Left lung (tissue), 10 donors: ENCODE measurements around the gene POU2F3. TPM values are rescaled to one million over a fixed set of nuclear protein-coding genes. Genes with fewer than 3 reads are reported as not detected.

Experiments
- ATAC-seq: fragments of 200-7000 bp; cut with Tn5 transposase; one replicate; pipeline ENCODE4 v1.9.1; 2020; ENCODE audit warnings: moderate library complexity
- DNase-seq, 4 donors: peaks; one replicate each; pipeline ENCODE4 v3.0.0-alpha.2; 2013 to 2020
- H3K27ac ChIP-seq, 2 donors: fragments of 200-600 bp; sonication (generic) in 1 of 2; one replicate each; pipeline versions ENCODE4 v1.5.0 to v1.8.0; 2020 to 2021
- H3K27me3 ChIP-seq, 2 donors: fragments of 200-600 bp; sonication (generic) in 1 of 2; one replicate each; pipeline versions ENCODE4 v1.5.0 to v1.8.0; 2020 to 2021
- H3K36me3 ChIP-seq, 2 donors: fragments of 200-600 bp; sonication (generic) in 1 of 2; one replicate each; pipeline versions ENCODE4 v1.5.0 to v1.8.0; 2020 to 2021
- H3K4me1 ChIP-seq, 2 donors: fragments of 200-600 bp; one replicate each; pipeline ENCODE4 v1.8.0; 2021
- H3K4me3 ChIP-seq, 2 donors: fragments of 200-600 bp; sonication (generic) in 1 of 2; one replicate each; pipeline versions ENCODE4 v1.5.0 to v1.8.0; 2020 to 2021; ENCODE audit warnings: mild to moderate bottlenecking in 1 of 2
- H3K9me3 ChIP-seq, 2 donors: fragments of 200-600 bp; sonication (generic) in 1 of 2; one replicate each; pipeline versions ENCODE4 v1.5.0 to v1.8.0; 2020 to 2021
- intact Hi-C, 2 donors: fragments of 100-400 bp; cut with DNase I; formaldehyde crosslinking; loops; one replicate each; pipeline versions ENCODE4 v1.11.2 to v1.14.2; 2022
- polyA plus RNA-seq, 6 donors: library from polyadenylated mRNA; unstranded; fragments of 120-200 nt; gene quantifications; one replicate each; pipeline ENCODE4 v1.2.1, GENCODE V29; 2013; ENCODE audit not compliant: insufficient read length in 6 of 6
- total RNA-seq, 2 donors: library from RNA; stranded (reverse); fragmentation: NEBNext Ultra II Directional; extraction: Animal tissue kit (Norgen Biotek cat#: 25700); gene quantifications; one replicate each; pipeline ENCODE4 v1.2.1, GENCODE V29; 2021
- TF ChIP-seq, protein P1 (sequence below), 2 donors: fragments of 200-600 bp; sonication (generic) in 1 of 2; IDR thresholded peaks; one replicate each; pipeline versions ENCODE4 v1.5.0 to v1.8.0; 2021; ENCODE audit warnings: antibody characterized with exemption in 2 of 2
- donor health status: DM: no; HTN: yes; CAD: no.
- donor health status: DM: no; HTN: no; CAD: no.

The POU2F3 gene
- total and polyA plus RNA-seq, 8 donors, result 0.63 to 3.3 (median 1.1) TPM

DNA sequence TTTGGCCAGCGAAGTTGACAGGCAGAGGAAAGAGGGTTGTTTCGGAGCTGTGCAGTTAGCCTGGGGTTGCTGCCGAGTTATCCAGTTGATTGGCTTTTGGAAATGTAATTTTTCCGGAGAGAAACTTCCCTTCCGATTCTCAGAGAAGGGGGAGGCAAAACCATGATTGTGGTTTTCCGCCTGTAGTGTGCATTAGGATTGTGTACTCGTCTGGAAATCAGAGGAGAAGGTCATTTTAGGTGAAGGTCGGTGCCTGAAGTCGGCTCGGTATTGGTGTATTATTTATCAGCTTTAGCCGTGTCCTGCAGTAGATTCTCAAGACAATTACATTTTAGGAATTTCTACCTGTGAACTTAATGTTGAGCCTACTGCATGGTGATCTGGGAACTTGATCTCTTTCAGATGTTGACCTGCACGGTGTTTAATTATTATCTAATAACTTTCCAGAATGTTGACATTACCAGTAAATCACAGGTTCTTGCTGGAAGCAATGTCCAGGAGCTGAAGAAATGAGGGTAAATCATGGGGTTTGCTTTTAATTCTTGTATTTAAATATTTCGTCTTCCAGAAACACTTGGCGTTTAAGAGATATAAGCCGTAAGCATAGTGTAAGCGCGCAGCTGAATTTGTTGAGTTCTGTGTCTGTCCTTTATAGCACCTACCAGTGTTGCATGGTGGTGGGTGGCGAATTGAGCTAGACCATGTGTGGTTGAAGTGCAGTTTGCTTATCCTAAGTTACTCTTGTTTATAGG, 97.6 kb downstream of the POU2F3 start:
- TF ChIP-seq, protein P1, sequence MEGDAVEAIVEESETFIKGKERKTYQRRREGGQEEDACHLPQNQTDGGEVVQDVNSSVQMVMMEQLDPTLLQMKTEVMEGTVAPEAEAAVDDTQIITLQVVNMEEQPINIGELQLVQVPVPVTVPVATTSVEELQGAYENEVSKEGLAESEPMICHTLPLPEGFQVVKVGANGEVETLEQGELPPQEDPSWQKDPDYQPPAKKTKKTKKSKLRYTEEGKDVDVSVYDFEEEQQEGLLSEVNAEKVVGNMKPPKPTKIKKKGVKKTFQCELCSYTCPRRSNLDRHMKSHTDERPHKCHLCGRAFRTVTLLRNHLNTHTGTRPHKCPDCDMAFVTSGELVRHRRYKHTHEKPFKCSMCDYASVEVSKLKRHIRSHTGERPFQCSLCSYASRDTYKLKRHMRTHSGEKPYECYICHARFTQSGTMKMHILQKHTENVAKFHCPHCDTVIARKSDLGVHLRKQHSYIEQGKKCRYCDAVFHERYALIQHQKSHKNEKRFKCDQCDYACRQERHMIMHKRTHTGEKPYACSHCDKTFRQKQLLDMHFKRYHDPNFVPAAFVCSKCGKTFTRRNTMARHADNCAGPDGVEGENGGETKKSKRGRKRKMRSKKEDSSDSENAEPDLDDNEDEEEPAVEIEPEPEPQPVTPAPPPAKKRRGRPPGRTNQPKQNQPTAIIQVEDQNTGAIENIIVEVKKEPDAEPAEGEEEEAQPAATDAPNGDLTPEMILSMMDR (IDR thresholded peaks at IDR 0.05), result no peak
- no peak for ATAC-seq
- no peaks in the 10 kb centered on the region for H3K36me3 ChIP-seq
- peak in 1 of 4 donors; percentile 35 for DNase-seq
- H3K4me3 ChIP-seq, result peak overlapping the region; percentile 68 to 79
- H3K9me3 ChIP-seq, result no peaks in the 10 kb centered on the region
- intact Hi-C loops, result loop anchor here in 1 of 2 donors (10.0 kb wide), 3 partner anchors 77 to 347 kb away; no protein-coding TSS in a partner anchor
- peak overlapping the region; percentile 91 to 97 for H3K27ac ChIP-seq
- H3K27me3 ChIP-seq, result peaks cover 0 to 90% of the 10 kb centered on the region in 2 donors
- H3K4me1 ChIP-seq, result peaks cover 15 to 43% of the 10 kb centered on the region in 2 donors

DNA sequence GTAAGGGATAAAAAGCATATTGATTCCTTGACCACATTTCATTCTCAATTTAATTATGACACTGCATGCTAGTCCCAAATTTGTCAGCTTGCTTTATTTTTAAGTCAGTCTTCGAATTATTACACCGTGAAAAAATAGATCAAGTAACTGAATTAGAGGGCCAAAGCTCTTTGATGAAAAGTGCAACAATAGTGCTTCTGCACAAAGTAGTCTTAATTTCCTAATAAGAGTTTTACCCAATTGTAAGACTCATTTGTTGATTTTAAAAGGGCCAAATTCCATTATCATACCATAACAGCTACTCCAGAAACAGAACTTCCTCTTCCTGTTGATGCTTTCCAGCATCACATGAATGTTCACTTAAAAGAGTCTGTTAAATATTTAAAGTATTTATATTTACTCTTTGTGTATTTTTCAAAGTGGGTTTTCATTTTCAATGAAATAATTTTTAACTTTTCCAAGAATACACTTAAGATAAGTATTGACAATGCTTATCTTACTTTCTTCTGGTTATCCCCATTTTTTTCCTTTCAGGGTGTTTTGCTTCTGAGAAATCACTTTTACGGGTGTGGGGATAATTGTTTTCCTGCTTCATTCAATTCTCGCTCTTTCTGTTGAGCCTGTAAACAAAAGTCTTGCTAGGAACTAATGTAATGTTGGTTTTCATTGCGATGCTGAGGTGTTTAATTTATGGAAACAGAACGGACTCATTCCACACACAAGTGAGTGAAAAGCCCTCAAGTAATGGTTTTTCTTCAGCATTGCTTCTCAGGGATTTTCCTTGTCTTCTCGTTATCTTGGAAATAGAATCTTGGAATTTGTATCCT, 98.4 kb downstream of the POU2F3 start:
- no peak for ATAC-seq
- Histone ChIP-seq H3K36me3 (no peaks in the 10 kb centered on the region), H3K4me1 (peaks cover 17 to 48% of the 10 kb centered on the region in 2 donors), H3K27ac (peak overlapping the region; percentile 91 to 97), H3K27me3 (peaks cover 0 to 90% of the 10 kb centered on the region in 2 donors), H3K9me3 (no peaks in the 10 kb centered on the region), H3K4me3 (peak overlapping the region; percentile 68 to 79)
- intact Hi-C loops, result loop anchor here in 1 of 2 donors (10.0 kb wide), 3 partner anchors 76 to 346 kb away; no protein-coding TSS in a partner anchor
- TF ChIP-seq, protein P1 (IDR thresholded peaks at IDR 0.05), result no peak
- peak in 1 of 4 donors; percentile 34 for DNase-seq

DNA sequence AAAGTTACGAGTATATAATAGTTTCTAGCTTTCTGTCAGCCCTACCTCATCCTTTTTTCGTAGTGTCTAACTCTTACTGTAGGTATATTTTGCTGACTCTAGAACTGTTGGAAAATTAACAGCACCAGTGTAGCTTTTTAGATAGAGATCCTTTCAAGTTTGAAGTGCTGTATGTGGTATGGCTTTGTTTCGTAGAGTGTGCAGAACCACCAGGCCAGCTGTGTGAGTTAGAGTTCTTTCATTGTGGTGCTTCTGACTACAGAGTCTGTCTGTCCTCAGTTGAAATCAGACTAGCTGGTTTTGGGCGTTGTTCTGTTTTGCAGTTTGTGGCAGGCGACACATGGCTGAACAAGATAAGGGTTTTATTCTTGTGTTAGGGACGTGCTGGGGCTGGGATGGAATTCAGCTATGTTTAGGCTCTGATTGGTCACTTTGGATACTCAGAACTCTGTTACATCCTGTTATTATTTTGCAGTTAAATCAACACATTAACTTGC, 99.5 kb downstream of the POU2F3 start:
- peak overlapping the region; percentile 68 to 79 for H3K4me3 ChIP-seq
- H3K9me3 ChIP-seq, result no peaks in the 10 kb centered on the region
- H3K27ac ChIP-seq, result peak overlapping the region; percentile 91 to 97
- no peaks in the 10 kb centered on the region for H3K36me3 ChIP-seq
- ATAC-seq (no peak), DNase-seq (peak in 2 of 4 donors; percentile 49 to 59)
- intact Hi-C loops, result loop anchor here in 1 of 2 donors (10.0 kb wide), 3 partner anchors 75 to 345 kb away; no protein-coding TSS in a partner anchor
- TF ChIP-seq, protein P1 (IDR thresholded peaks at IDR 0.05), result no peak
- H3K27me3 ChIP-seq, result peaks cover 0 to 81% of the 10 kb centered on the region in 2 donors
- peaks cover 28 to 54% of the 10 kb centered on the region in 2 donors for H3K4me1 ChIP-seq

GRCh38 chr11:120340529-120340928, 100.6 kb downstream of the POU2F3 start:
- H3K9me3 ChIP-seq, result no peaks in the 10 kb centered on the region
- ATAC-seq (no peak), DNase-seq (no peak)
- H3K36me3 ChIP-seq, result no peaks in the 10 kb centered on the region
- intact Hi-C loops, result no loop called here
- H3K4me3 ChIP-seq, result peak overlapping the region in 1 of 2 donors; percentile 79
- TF ChIP-seq, protein P1 (IDR thresholded peaks at IDR 0.05), result no peak
- H3K27me3 ChIP-seq, result peaks cover 0 to 88% of the 10 kb centered on the region in 2 donors
- H3K4me1 ChIP-seq, result peaks cover 33 to 61% of the 10 kb centered on the region in 2 donors
- H3K27ac ChIP-seq, result peak overlapping the region in 1 of 2 donors; percentile 97
